KOPT-K1 (cell line): Measurements from ENCODE around the gene LRFN4.

Source experiments
- H3K27ac ChIP-seq: fragments of 200-600 bp; sonication (generic); 2 replicates; pipeline ENCODE4 v1.5.1; 2016; ENCODE audit warnings: antibody characterized with exemption, mild to moderate bottlenecking, low read depth, low read length; ENCODE audit not compliant: poor library complexity, severe bottlenecking
- H3K36me3 ChIP-seq: fragments of 200-600 bp; sonication (generic); 2 replicates; pipeline ENCODE4 v1.5.1; 2017; ENCODE audit warnings: antibody characterized with exemption, mild to moderate bottlenecking, low read length, moderate library complexity; ENCODE audit not compliant: insufficient read depth
- H3K9me3 ChIP-seq: fragments of 200-600 bp; sonication (generic); 2 replicates; pipeline ENCODE4 v1.5.1; 2017; ENCODE audit warnings: antibody characterized with exemption, low read length, mild to moderate bottlenecking; ENCODE audit not compliant: insufficient read depth, poor library complexity, severe bottlenecking

LRFN4 gene

DNA sequence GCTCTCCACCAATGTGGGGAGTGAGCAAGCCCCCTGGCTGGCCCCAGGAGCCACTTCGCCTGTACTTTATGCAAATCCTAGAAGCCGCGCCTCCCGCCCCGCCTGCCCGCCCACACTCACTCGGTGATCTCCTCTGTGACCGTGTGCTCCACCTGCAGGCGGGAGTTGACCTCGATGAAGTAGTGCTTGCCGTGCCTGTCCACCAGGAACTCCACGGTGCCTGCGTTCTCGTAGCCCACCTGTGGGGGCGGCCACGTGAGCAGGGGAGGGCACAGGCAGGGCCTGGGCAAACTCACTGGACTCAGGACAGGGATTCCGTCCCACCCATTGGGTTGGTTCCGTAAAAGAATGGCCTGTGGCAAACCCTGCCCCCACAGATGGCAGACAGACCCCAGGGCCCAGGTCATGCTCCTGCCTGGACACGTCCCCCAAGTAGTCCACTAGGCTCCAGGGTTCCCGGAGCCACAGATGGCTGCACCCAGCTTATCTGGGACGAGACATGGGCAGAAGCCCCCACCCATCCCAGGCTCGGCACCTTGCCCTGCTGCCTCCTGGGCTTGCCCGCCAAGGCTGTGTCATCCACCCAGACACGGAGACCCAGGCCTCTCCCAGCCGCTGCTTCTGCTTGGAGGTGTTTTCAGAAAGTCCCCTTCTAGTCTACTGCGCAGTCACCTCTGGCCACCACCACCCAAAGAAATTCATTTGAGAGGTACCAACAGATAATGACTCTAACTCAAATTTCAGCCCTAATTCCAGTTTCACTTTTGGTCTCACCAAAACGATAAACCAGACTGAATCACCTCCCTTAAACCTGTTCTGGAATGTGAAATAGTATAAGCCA is 12.1 kb downstream of the LRFN4 start:
- Histone ChIP-seq H3K36me3 (no peaks in the 10 kb centered on the region; the same call in 1 of the 2 replicates), H3K9me3 (no peaks in the 10 kb centered on the region), H3K27ac (no peak overlapping the region)

DNA sequence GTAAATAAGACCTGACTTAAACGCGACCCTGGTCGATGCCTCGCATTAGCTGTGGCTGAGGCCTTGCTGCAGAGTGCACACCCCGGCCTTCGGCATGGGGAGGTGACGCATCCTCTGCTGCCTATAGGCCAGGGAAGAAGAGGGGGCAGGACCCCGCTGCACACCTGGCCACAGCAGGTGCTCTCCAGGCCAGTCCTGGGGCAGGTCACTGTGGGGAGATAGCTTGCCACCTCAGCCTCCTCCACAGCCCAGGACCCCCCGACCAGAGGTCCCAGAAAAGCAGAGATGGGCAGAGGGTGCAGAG is 12.7 kb downstream of the LRFN4 start:
- no peaks in the 10 kb centered on the region; the same call in 1 of the 2 replicates for H3K36me3 ChIP-seq
- H3K27ac ChIP-seq = no peak overlapping the region
- no peaks in the 10 kb centered on the region for H3K9me3 ChIP-seq

DNA sequence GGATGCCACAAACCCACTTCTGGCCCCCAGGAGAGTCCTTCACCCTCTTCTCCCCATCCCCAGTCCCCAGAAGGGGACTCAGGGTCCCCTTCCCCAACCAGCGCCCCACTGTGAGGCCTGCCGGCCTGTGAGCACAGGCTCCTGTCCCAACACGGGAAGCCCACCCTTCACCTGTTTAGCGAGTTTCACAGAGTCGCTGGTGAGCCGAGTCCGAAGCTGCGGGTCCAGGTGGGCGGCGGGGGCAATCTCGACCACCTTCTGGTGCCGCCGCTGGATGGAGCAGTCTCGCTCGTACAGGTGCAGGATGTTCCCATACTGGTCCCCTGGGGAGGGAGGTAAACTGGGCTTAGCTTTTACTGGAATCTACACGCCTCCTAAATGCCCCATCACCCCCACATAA is 13.3 kb downstream of the LRFN4 start:
- H3K27ac ChIP-seq = no peak overlapping the region
- H3K9me3 ChIP-seq = no peaks in the 10 kb centered on the region
- H3K36me3 ChIP-seq = no peaks in the 10 kb centered on the region; the same call in 1 of the 2 replicates

DNA sequence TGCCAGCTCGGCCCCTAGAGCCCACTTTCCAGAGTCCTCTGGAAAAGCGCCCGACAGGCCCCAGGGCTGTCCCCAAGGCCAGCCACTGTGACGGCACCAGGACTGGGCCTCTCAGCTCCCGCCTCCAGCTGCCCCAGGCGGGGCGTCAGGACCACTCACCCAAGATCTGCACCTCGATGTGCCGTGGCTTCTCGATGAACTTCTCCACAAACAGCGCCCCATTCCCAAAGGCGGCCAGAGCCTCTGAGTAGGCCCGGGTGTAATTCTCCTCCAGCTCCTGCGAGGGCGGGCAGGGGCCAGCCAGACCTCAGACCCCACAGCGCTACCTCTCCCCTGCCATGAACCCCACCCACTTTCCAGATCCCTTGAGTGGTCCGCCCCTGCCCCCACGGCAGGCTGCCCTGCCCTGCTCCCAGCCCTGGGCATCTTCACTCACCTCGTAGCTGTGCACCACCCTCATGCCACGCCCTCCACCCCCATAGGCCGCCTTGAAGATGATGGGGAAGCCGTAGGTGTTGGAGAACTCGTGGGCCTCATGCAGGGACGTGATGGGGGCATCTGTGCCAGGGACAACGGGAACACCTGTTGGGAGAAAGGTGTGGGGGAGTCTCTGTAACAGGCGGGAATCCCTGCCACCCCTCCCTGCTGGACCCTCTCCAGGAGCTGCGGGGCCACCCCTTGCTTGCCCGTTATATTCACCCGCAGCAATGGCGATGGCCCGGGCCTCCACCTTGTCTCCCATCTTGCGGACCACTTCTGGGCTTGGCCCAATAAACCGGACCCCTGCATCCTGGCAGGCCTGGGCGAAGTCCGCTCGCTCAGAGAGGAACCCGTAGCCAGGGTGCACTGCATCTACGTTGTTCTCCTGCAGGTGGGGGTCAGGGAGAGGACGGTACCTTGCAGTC is 14.0 kb downstream of the LRFN4 start:
- Histone ChIP-seq H3K36me3 (no peaks in the 10 kb centered on the region; the same call in 1 of the 2 replicates), H3K27ac (no peak overlapping the region), H3K9me3 (no peaks in the 10 kb centered on the region)

DNA sequence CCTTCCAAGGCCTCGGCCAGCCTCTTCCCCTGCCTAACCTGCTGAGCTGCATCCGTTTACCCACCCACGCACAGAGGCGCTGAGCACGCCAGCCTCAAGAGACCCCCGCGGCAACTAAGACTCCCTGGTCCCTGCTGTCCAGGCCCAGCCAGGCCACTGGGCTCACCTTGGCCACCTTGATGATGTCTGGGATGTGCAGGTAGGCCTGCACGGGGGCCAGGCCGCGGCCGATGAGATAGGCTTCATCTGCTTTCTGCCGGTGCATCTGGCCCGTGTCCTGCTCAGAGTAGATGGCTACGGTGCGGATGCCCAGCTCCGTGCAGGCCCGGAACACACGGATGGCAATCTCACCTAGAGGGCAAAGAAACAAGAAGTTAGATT is 14.6 kb downstream of the LRFN4 start:
- Histone ChIP-seq H3K9me3 (no peaks in the 10 kb centered on the region), H3K27ac (no peak overlapping the region), H3K36me3 (no peaks in the 10 kb centered on the region; the same call in 1 of the 2 replicates)

DNA sequence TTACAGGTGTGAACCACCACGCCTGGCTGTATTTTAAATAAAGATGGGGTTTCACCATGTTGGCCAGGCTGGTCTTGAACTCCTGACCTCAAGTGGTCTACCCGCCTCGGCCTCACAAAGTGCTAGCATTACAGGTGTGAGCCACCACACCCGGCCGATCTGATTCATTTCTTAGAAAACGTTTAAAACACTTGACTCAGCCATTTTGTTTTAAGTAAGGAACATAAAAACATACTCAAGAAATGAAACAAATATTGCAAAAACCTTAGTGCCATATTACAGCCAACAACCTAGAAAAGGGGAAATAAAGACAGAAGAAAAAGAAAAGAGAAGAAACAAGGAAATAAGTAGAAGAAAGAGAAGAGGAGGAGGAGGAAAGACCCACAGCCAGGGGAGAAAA is 17.4 kb downstream of the LRFN4 start:
- no peaks in the 10 kb centered on the region for H3K9me3 ChIP-seq
- H3K36me3 ChIP-seq = no peaks in the 10 kb centered on the region; the same call in 1 of the 2 replicates
- no peak overlapping the region for H3K27ac ChIP-seq

DNA sequence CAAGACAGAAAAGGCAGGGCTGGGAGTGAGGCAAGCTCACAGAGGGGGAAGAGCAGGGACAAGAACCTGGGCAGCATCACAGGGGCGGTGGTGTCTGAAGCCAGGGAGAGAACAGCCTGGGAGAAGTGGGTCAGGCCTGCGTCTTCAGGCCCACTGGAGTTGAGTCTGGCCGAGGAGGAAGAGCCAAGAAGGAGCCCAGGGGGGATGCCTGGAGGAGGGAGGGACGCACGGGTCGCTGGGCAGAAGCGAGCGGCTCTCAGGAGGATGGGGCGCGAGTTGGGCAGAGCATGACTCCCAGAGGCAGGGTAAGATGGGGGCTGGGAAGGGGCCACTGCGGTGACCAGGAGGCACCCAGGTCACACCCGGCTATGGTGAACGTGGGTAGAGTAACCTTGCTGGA is 18.5 kb downstream of the LRFN4 start:
- Histone ChIP-seq H3K9me3 (no peaks in the 10 kb centered on the region), H3K27ac (no peak overlapping the region), H3K36me3 (no peaks in the 10 kb centered on the region; the same call in 1 of the 2 replicates)

DNA sequence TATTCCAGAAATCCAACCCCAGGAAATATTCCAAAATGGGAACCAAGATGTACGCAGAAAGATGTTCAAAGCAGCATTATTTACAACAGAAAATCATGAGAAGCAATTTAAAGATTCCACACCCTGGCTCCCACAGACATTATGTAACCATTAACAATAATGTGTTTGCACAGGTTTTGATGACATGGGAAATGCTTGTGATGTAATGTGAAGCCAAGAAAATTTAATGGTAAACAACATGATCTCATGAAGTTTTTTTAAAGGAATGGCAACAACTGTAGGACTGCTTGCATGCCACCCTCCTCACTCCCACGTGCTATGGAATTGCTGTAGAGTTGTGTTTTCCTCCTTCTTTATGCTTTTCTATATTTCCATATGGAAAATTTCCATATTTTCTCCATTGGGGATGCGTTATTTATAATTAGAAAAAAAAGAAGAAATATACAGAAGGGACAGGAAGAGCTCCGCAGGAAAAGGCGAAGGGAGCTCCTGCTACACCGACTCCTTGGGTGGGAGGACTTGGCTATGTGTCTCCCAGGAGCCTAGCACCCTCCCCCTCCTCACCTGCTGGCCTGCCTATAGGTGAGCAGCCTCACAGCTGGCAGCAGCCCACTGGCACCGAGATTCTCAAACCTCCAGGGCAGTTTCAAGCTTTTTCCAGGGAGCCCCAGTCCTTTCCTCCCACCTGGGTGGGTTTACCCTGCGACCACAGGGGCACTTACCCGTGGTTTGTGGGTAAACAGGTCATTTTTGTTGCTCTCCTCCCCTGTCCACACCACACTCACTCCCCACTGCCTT is 20.9 kb downstream of the LRFN4 start:
- no peaks in the 10 kb centered on the region for H3K9me3 ChIP-seq
- H3K27ac ChIP-seq = no peak overlapping the region
- H3K36me3 ChIP-seq = no peaks in the 10 kb centered on the region

DNA sequence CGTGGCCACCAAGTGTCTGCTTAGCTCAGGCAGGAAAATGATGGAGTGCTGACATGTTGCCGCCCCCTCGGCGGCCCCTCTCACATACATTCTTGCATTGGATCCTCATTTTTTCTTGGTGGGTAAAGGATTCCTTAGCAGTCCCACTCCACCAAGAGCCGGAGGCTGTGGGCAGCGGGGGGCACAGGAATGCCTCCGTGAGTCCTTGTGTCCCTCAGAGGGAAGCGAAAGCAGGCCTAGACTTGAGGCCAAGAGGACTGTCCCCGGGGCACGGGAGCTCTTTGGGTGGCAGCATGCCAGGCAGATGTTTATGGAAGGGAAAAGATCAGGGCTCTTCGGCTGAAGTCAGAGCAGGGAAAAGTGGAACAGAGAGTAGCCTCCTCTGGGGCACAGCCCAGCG is 21.6 kb downstream of the LRFN4 start:
- H3K27ac ChIP-seq = no peak overlapping the region
- H3K36me3 ChIP-seq = no peaks in the 10 kb centered on the region
- H3K9me3 ChIP-seq = no peaks in the 10 kb centered on the region

DNA sequence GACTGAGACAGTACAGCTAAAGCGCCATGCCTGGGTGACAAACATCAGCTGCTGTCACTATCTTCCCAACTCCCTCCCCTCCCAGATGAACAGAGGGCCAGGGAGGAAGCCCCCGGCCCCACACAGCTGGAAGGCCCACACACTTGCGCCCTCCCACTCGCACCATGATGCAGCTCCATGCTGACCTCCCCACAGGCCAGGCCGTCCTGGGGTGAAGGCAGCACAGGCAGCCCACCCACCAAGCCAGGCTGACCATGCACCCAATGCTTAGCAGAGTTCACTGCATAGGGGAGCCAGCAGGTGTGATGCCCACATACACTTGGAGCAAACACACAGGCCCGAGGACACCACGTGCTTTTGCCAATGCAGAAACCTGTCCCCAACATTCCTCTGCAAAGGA is 22.1 kb downstream of the LRFN4 start:
- no peaks in the 10 kb centered on the region for H3K9me3 ChIP-seq
- H3K27ac ChIP-seq = peak overlapping the region; percentile 80
- H3K36me3 ChIP-seq = no peaks in the 10 kb centered on the region

DNA sequence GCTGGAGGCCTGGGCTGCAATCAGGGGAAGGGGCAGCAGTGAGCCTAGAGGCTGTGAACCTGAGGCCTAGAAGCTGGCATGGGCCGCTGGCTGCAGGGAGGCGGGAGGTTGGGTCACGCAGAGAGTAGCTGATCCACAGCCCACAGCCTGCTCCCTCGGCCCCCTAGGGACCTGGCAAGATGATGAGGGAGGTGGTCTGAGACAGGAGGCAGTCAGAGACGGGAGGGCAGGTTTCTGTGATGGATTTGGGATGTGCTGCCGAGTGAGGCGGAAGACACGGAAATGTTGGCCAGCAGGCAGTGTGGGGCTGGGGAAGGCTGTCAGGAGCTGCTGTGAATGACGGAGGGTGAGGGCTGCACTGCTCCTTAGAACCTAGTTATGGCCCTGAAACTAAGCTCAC is 22.7 kb downstream of the LRFN4 start:
- H3K27ac ChIP-seq = peak overlapping the region; percentile 80
- H3K9me3 ChIP-seq = no peaks in the 10 kb centered on the region
- no peaks in the 10 kb centered on the region for H3K36me3 ChIP-seq

DNA sequence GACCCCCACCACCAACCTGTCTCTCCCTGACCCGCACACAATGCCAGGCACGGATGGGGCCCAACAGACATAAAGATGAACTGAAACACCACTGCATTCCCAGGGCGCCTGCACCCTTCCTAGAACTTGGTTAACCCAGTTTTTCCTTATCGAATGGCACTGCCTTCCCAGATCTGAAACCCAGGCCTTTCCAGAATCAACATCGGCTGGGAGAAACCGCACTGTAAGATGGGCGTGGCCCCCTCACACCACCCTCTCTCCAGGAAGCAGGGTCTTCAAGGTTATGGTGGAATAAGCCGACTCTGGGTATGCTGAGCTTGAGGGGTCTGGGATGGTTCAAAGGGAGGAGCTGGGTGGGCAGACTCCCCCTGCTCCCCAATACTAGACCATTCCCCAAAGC is 23.1 kb downstream of the LRFN4 start:
- H3K36me3 ChIP-seq = no peaks in the 10 kb centered on the region
- H3K27ac ChIP-seq = peak overlapping the region; percentile 80
- no peaks in the 10 kb centered on the region for H3K9me3 ChIP-seq

DNA sequence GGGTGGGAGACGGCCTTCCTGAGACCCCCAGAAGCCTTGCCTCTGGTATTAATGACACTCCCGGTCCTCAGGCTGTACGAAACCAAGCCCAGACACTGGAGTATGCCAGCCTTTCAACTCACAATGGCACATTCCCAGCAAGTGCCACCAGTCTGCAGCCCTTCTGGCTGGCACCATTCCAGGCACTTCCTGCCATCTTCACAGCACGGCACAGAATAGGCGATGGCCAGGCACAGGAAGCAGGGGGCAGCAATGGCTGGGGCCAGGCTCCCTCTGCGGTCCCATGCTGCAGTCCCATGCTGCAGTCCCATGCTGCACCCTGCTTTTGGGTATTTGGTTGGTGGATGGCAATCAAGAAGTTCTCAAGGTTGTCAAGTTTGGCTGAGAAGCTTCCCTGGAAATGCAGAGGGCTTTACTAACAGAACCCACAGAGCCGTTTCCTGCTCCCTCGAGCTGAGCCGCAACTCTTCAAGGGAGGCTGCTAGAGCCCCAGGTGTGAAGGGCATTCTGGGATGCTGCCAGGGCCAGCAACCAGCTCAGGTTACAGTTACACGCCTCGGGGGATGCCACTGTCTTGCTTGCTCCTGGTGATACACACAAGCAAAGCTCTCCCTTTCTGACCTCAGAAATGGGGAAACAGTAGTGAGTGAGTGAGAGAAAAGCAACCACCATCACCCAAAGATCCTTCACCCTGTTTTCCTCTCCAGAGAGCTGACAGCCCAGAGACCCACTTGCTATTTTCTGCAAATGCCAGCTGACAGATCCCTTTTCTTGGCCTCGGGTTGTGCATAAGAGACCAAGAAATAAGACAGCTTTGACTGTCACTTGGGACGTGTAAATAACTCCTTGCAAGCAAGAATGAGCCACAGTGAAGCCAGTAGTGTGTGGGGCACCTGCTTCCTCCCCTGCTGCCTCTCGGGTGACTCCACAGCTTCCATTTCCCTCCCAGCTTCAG is 23.9 kb downstream of the LRFN4 start:
- no peaks in the 10 kb centered on the region for H3K36me3 ChIP-seq
- H3K27ac ChIP-seq = peak overlapping the region; percentile 80

DNA sequence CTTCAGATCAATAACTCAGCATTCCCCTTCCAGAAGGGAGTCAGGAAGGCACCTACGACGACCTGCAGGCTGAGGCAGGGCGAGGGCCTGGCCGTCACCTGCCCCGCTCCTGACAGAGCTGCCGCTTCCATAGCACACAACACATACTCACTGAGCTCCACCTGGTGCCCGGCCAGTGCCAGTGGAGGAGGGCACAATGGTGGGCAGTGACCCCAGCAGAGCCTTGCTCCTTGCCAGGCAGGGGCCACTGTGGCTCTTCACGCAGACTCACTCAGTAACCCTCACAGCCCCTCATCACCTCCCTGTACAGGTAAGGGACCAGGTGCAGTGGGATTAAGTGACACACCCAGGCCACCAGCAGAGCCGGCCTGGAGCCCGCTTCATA is 24.6 kb downstream of the LRFN4 start:
- Histone ChIP-seq H3K27ac (peak overlapping the region; percentile 80), H3K36me3 (no peaks in the 10 kb centered on the region), H3K9me3 (no peaks in the 10 kb centered on the region)

More for the DNA sequence above, 23.9 kb downstream of the LRFN4 start:
- no peaks in the 10 kb centered on the region for H3K9me3 ChIP-seq
